ENCODE data around the gene SENP2.
"Not testable (repeated sequence)": the region's sequence is repeated elsewhere in the genome, so short reads cannot be mapped to it uniquely, and the experiment has no call there.

The SENP2 gene

GRCh38 chr3:185649414-185649813, 63.3 kb downstream of the SENP2 start:
- DNase-seq = no peak

GRCh38 chr3:185651971-185652370, 65.9 kb downstream of the SENP2 start:
- DNase-seq = no peak

DNA sequence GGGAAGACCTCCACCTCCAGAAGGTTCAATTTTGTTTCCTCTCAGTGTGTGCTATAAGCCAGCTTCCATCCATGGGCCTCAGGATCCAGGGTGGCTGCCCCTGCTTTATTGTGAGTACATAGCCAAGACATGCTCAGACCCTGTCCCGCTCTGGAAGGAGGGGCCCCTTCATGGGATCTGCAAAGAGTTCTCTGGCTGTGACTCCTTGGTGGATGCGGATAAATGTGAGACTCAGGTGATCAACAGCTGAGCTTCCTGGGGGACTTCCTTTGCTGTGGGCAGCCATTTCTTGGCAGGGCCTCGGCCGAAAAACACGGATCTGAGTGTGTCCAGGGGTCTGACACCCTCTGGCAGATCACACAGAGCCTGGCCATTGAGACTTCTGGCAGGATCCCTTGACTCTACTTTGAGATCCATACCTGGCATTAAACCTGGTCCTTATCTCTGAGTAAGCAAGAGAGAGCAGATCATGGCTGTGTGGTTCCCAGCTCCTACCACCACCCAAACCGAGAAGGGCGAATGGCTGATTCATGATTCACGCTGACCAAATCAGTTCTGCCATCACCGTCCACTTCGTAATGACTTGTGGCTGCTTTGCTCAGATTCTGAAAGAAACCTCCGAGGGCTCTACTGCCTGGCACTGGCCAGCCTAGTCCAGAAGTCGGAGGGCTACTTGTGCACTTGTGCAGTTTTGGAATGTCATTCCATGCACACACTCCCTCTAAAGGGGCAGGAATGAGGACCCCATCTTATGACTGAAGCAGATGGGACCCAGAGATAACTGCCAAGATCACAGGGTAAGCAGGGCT, 68.1 kb downstream of the SENP2 start:
- no peak for DNase-seq

- DNase-seq = no peak
Observed at GRCh38 chr3:185654758-185655145, 68.7 kb downstream of the SENP2 start.

DNA sequence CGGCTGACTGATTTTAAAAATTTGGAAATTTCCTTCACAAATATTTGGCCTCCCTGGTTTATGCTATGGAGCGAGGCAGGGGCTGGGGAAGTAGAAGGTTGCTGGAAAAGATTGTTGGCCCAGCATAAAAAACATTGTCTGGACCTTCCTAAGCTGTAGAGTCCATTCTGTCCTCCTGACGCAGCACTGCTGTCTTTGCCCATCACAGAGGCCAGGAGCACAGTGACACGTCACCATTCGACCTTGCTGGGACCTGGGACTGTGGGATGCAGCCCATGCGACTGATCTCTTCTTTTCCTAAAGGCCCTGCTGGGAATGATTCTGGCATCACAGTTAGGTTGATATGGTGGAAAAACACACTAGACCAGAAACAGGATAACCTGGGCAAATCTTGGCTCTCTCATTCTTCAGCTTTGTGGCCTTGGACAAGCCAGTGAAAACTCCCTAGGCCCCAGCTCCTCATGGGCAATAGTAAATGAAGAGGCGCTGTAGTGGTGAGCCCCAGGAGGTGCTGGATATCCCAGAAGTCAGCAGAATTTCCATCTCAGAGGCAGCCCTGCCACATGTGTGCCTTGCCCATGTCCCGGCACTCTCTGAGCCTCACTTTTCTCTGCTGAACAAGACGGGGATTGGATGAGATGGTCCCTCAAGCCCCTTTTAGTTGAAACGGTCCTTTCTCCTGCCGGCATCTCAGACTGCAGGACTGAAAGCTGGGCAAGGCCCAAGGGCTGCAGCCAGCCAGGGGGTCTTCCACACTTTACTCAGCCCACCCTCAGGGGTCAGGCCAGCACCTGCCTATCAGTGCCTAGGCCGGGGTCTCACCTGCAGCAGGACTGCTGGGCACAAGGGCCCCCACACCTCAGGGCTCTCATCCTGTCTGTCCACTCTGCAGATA, 69.6 kb downstream of the SENP2 start:
- DNase-seq = no peak

DNA sequence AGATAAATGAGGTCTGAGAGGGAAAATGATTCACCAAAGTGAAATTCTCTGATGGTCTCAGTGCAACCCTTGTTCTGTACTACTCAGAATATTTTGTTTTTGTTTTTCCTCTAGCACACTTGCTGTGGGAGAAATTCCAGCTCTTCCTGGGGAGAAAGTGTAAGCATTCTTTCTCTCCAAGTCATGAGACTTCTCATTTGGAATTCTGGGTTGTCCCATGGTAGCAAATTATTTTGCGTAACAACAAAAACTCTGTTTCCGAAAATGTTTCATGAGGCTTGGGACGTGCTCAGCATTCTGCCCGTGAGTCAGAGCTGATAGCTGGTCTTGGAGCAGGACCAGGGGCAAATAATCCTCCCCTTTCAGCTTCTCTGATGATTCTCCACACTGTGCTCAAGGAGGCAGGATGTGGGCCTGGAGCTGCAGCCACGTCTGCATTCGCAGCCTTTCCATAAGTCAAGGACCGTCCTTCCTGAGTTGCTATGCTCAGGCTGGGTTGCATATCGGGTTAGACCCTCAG, 70.3 kb downstream of the SENP2 start:
- DNase-seq = no peak

GRCh38 chr3:185657211-185657610, 71.1 kb downstream of the SENP2 start:
- no peak for DNase-seq

- DNase-seq = no peak
Observed at GRCh38 chr3:185657691-185658503, 71.8 kb downstream of the SENP2 start.

DNA sequence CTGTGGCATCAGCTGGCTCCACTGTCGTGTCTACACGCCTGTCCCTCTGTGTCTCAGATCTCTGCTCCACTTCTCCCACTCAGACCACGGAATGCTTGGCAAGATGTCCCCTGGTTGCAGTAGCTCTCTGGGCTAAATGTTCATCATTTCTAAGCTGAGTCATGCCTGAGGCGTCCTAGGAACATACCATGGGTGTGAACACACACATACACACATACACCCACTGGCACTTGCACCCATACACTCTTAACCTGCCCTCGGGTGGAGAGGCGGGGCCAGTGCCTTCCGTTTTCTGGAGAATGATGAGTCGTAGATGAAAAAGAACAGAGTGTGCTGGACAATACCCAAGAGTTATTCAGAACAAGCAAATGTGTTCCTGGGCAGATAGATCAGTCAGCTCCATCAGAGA, 72.4 kb downstream of the SENP2 start:
- DNase-seq = no peak

GRCh38 chr3:185658943-185659342, 72.8 kb downstream of the SENP2 start:
- no peak for DNase-seq

DNA sequence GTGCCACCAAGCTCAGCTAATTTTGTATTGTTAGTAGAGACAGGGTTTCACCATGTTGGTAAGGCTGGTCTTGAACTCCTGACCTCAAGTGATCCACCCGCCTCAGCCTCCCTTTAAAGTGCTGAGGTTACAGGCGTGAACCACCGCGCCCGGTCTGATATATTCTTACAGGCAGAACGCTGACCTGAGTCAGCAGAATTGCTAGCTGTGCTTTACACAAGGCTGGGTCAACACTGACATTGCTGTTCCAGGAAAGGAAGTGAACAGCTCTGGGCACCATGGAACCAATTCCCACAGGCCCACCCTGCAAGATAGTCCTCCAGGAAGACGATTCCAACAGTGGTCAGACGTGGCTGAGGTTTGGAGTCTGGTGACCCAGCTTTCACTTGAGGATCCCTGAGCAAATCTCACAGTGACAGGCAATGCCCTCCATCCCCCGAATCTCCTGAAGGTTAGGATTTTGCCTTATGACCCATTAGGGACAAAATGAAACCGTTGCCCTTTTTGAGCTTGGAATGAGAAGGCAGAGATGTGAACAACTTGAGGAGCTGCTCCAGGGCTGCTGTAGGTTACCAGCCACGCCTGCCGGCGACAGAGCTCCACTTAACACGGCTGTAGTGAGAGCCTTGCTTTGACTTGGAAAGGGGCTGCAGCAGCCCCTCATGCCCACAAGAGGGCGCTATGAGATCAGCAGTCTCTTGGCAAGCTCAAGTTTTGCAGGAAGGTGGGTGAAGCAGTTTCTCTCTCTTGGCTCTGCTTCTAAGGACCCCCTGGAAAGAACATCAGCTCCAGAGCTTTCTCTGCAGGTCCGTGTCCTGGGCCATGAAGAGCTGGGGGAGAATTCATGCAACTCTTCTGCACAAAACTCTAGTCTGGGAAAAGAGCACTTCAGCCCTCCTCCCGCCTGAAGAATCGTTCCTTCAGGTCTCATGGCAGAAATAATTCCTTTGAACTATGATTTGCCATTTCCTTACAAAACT, 74.1 kb downstream of the SENP2 start:
- peak; percentile 54 for DNase-seq

GRCh38 chr3:185661296-185661695, 75.2 kb downstream of the SENP2 start:
- not testable (repeated sequence) for DNase-seq

GRCh38 chr3:185661772-185662171, 75.7 kb downstream of the SENP2 start:
- no peak for DNase-seq

DNA sequence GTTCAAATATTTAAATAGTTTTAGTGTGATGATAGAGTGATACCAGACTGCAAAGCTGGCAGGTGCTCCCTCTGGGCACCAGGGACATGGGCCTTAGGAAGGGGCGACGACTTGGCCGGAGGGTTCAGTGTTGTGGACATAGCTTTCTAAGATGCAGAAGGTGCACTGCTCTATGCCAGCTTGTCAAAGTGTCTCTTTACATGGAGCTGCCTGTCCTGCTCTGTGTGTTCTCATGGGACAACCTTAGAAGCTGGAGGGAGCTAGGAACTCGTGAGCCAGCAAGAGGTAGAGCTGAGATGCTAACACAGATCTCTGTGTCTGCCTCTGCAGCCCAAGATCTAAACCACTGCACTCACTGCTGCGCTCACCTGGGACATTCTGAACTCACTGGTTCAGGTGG, 77.8 kb downstream of the SENP2 start:
- no peak for DNase-seq

DNA sequence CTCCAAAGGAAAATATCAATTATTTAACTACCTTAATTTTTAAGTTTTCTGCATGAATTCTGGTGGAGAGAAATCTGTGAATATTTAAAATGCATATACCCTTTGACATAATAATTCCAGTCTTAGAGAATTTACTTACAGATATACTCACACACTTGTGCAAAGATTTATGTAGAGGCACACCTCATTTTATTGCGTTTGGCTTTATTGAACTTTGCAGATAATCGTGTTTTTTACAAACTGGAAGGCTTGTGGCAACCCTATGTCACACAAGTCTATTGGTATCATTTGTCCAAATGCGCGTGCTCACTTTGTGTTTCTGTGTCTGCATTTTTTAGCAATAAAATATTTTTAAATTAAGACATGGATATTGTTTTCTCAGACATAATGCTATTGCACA, 81.5 kb downstream of the SENP2 start:
- no peak for DNase-seq

DNA sequence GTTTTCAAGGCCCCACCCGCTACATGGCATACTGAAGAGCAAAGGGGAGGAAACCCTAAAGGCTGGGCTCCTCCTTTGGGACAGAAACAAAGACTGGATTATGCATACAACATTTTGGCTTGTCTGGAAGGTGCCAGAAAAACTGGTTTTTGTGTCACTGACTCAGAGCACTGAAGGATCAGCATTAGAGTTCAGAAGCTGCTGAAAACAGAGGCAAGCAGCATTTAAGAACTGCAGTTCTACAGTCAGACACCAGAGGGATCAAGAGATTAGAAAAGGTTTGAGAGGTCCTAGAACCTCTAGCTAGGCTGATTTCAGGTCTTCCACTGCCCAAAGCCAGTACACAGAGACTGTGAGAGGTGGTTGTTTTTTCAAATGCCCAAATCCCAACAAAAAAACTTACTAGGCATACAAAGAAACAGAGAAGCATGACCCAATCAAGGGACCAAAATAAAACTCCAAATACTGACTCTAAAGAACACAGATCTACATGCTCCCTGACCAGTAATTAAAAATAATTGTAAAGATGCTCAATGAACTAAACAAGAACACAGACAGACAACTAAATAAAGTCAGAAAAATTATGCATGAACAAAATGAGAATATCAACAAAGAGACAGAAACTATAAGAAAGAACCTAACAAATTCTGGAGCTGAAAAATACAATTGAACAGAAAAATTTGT, 91.2 kb downstream of the SENP2 start:
- DNase-seq = peak; percentile 57

- no peak for DNase-seq
Observed at GRCh38 chr3:185678027-185678426, 91.9 kb downstream of the SENP2 start.

GRCh38 chr3:185680231-185680630, 94.1 kb downstream of the SENP2 start:
- DNase-seq = peak; percentile 25

Measured in NCI-H446 treated with DMSO at 0.1 percent for 48 hours (cell line).